ENCODE data around the gene UBE2N. TPM values are rescaled to one million over a fixed set of nuclear protein-coding genes. Genes with fewer than 3 reads are reported as not detected.

The UBE2N gene
- total RNA-seq, 1 experiment from 2014 or later: 177 TPM

DNA sequence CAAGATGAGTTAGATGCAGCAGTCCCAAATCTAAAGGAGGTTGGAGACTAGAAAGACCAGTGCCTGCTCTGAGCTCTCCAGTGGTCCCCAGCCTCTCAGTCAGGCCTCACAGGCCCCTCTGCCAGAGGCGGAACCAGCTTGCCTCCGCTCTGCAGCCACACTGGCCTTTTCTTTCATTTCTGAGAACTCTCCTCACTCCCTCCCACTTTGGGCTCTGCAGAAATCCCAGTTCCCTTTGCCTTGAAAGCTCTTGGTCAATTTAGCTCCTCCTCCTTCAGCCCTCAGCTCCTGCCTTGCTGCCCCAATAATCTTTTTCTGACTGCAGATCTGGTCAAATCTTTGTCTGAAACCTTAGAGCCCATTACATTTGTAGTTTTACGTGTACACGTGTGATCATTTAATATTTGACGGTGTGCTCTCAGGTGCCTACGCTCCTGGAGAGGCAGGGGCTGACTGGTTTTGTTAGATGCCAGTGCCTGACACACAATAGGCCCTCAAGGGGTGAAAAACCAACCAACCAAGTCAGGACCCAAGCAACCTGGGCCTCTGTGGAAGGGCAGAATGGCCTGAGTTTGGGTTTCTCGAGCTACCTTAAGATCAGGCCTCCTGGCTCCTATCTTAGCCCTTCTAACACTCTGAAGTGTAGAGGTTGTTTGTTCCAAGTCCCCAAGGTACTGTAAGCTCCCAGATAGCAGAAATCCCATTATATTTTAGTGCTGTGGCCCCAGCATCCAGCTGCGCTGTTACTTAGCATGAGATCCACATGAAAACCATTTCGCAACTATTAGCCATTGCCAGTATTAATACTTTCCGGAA lies 65.1 kb downstream of the UBE2N start:
- peak overlapping the region; percentile 89 for H3K4me3 ChIP-seq (ENCODE audit: low read depth, low read length, poor library complexity, severe bottlenecking)
- H3K27me3 ChIP-seq (replicated peaks; ENCODE audit: insufficient read depth, low read depth, low read length, poor library complexity): no peaks in the 10 kb centered on the region
- H3K27ac ChIP-seq (ENCODE audit: low read depth, low read length, poor library complexity, severe bottlenecking): peak overlapping the region; percentile 69
- ChIA-PET POLR2A (ENCODE audit: low non-redundant PET) (no interaction called here), CTCF (no interaction called here)
- H3K36me3 ChIP-seq (ENCODE audit: insufficient read depth, low read length, poor library complexity, severe bottlenecking): no peaks in the 10 kb centered on the region
- DNase-seq (ENCODE audit: low spot score): peak; percentile 86
- TF ChIP-seq EZH2 (IDR thresholded peaks at IDR 0.05; ENCODE audit: borderline replicate concordance, low read depth, low read length, poor library complexity, severe bottlenecking) (no peak), CTCF (conservative IDR thresholded peaks at IDR 0.05; ENCODE audit: low read depth, low read length) (no peak)
- no TSS peak for BruUV-seq (replicated peaks)
- H3K4me1 ChIP-seq (ENCODE audit: insufficient read depth, low read length, poor library complexity, severe bottlenecking): peaks cover 14% of the 10 kb centered on the region
- no peaks in the 10 kb centered on the region for H3K9me3 ChIP-seq (ENCODE audit: low read depth, low read length, poor library complexity, severe bottlenecking)
- intact Hi-C loops (cut with micrococcal nuclease; ENCODE audit: unreplicated experiment): loop anchor here (5.0 to 10.0 kb wide), 2 partner anchors 152 to 279 kb away; no protein-coding TSS in a partner anchor

DNA sequence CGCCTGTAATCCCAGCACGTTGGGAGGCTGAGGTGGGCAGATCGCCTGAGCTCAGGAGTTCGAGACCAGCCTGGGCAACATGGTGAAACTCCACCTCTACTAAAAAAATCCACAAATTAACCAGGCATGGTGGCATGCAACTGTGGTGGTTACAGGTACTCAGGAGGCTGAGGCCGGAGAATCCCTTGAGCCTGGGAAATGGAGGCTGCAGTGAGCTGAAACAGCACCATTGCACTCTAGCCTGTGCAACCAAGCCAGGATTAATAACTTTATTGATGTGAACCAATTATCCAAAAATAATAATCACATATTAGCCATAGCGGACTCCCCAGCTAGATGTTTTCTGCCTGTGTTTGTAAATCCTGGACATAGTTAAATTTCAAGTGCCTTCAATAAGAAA lies 65.8 kb downstream of the UBE2N start:
- CTCF ChIA-PET: no interaction called here
- BruUV-seq (replicated peaks): no TSS peak
- no peak for TF ChIP-seq CTCF (conservative IDR thresholded peaks at IDR 0.05; ENCODE audit: low read depth, low read length)
- no peak for TF ChIP-seq EZH2 (IDR thresholded peaks at IDR 0.05; ENCODE audit: borderline replicate concordance, low read depth, low read length, poor library complexity, severe bottlenecking)

DNA sequence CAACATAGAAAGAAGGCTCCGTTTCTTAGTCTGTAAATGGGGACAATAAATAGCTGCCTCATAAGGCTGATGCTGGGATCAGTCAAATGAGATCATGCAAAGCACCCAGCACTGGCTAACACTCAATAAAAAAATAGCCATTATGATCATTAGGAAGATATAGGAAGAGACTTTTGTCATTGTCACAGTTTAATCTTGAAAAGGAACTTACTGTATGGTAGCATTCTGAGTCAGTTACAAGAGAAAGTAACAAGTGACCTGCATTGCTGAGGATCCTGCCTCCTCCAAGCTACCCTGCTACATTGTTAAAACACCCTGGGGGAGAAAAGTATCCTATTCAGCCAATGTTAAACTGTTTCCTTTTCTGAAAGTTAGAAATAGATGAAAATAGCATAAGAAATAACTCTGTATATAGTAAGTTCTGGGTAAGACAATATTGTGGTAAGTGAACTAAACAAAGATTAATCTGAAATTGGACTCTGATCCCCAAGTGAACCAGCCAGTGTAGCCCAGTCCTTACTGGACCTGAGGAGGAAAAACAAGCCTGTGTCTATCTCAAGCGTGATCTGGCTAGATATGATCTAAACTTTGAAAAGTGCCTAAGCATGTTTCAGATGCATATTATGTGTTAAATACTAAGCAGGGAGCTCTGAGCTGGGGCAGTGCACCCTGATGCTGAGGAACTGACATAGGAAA lies 67.6 kb downstream of the UBE2N start:
- no peaks in the 10 kb centered on the region for H3K36me3 ChIP-seq (ENCODE audit: insufficient read depth, low read length, poor library complexity, severe bottlenecking)
- no peaks in the 10 kb centered on the region for H3K27me3 ChIP-seq (replicated peaks; ENCODE audit: insufficient read depth, low read depth, low read length, poor library complexity)
- POLR2A ChIA-PET (ENCODE audit: low non-redundant PET): no interaction called here
- H3K4me3 ChIP-seq (ENCODE audit: low read depth, low read length, poor library complexity, severe bottlenecking): no peak overlapping the region
- no peak overlapping the region for H3K27ac ChIP-seq (ENCODE audit: low read depth, low read length, poor library complexity, severe bottlenecking)
- H3K9me3 ChIP-seq (ENCODE audit: low read depth, low read length, poor library complexity, severe bottlenecking): no peaks in the 10 kb centered on the region
- BruUV-seq (replicated peaks): no TSS peak
- CTCF ChIA-PET: no interaction called here
- TF ChIP-seq EZH2 (IDR thresholded peaks at IDR 0.05; ENCODE audit: borderline replicate concordance, low read depth, low read length, poor library complexity, severe bottlenecking) (no peak), CTCF (conservative IDR thresholded peaks at IDR 0.05; ENCODE audit: low read depth, low read length) (no peak)
- H3K4me1 ChIP-seq (ENCODE audit: insufficient read depth, low read length, poor library complexity, severe bottlenecking): peaks cover 9% of the 10 kb centered on the region
- no peak for DNase-seq (ENCODE audit: low spot score)
- intact Hi-C loops (cut with micrococcal nuclease; ENCODE audit: unreplicated experiment): loop anchor here (10.0 kb wide), 1 partner anchor 149 kb away; no protein-coding TSS in a partner anchor

More for the DNA sequence above, 65.8 kb downstream of the UBE2N start:
- Histone ChIP-seq H3K4me3 (ENCODE audit: low read depth, low read length, poor library complexity, severe bottlenecking) (no peak overlapping the region), H3K36me3 (ENCODE audit: insufficient read depth, low read length, poor library complexity, severe bottlenecking) (no peaks in the 10 kb centered on the region), H3K9me3 (ENCODE audit: low read depth, low read length, poor library complexity, severe bottlenecking) (no peaks in the 10 kb centered on the region), H3K4me1 (ENCODE audit: insufficient read depth, low read length, poor library complexity, severe bottlenecking) (peaks cover 9% of the 10 kb centered on the region), H3K27ac (ENCODE audit: low read depth, low read length, poor library complexity, severe bottlenecking) (no peak overlapping the region), H3K27me3 (replicated peaks; ENCODE audit: insufficient read depth, low read depth, low read length, poor library complexity) (no peaks in the 10 kb centered on the region)
- POLR2A ChIA-PET (ENCODE audit: low non-redundant PET): interaction anchor here (0.6 kb wide), 1 partner anchor 76 kb away, joined by 8 read pairs; no protein-coding TSS in a partner anchor
- no peak for DNase-seq (ENCODE audit: low spot score)
- intact Hi-C loops (cut with micrococcal nuclease; ENCODE audit: unreplicated experiment): loop anchor here (5.0 to 10.0 kb wide), 2 partner anchors 151 to 279 kb away; no protein-coding TSS in a partner anchor

Measured in A673 (cell line).